Erythroblast (primary cell): ENCODE results near the gene FAM8A1.

Source experiments
- GATA1 ChIP-seq: IDR thresholded peaks from 2 replicates; pipeline ENCODE4 v1.6.1; 2011; ENCODE audit warnings: low read depth, mild to moderate bottlenecking, control low read depth, low read length, moderate library complexity
- POLR2A ChIP-seq: IDR thresholded peaks from 2 replicates; pipeline ENCODE4 v1.6.1; 2011; ENCODE audit warnings: mild to moderate bottlenecking, low read length

- no peak for TF ChIP-seq POLR2A
- no peak for TF ChIP-seq GATA1
Measured at GRCh38 chr6:17650656-17651309, 50.7 kb downstream of the FAM8A1 start.
